Measurements from ENCODE around the gene CNGA2.

GRCh38 chrX:151723156-151723760 is 11.3 kb upstream of the CNGA2 start:
- no peak for TF ChIP-seq CTCF (IDR thresholded peaks at IDR 0.05; ENCODE audit: borderline replicate concordance, extremely low read depth, low read length, poor library complexity, severe bottlenecking)
- no peak for TF ChIP-seq EZH2 (IDR thresholded peaks at IDR 0.05; ENCODE audit: borderline replicate concordance, low read depth, low read length, severe bottlenecking)
